Stimulated activated CD4-positive, alpha-beta T cell treated with anti-CD3 and anti-CD28 coated beads, Interleukin-15, amount 100 ng/mL, for 1 hour (primary cell): ENCODE results near the gene MUC7.
"Not testable (repeated sequence)": the region's sequence is repeated elsewhere in the genome, so short reads cannot be mapped to it uniquely, and the experiment has no call there.

Experiments used
- DNase-seq, 2 donors: peaks; one replicate each; pipeline ENCODE4 v3.0.0-alpha.2; 2020; ENCODE audit warnings: low read depth in 1 of 2, low spot score in 1 of 2

MUC7 gene

DNA sequence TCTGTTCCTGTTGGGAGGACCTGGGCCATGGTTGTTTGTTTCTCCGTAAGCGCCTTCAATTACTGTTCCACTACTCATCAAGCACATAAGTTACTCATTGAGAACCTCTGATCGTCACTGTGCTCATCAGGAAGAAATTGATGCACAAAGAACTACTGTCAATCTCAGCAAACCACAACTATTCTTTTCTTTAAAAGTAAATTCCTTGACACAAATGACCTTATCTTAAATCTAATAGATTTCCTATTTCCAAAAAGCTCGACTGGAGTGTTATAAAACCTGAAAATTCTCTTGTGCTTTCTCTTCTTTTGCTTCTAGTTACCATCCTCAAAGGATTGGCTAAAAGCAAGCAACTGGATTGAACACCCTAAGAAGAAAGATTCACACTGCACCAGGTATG, at the start of gene MUC7:
Gene MUC7 (plus strand): TSS at position 301 of the 400 bp plus-strand sequence. CDS start 1,825 bp downstream, outside the sequence.
- no peak for DNase-seq

GRCh38 chr4:70425306-70425705, 46.7 kb upstream of the MUC7 start:
- no peak for DNase-seq

DNA sequence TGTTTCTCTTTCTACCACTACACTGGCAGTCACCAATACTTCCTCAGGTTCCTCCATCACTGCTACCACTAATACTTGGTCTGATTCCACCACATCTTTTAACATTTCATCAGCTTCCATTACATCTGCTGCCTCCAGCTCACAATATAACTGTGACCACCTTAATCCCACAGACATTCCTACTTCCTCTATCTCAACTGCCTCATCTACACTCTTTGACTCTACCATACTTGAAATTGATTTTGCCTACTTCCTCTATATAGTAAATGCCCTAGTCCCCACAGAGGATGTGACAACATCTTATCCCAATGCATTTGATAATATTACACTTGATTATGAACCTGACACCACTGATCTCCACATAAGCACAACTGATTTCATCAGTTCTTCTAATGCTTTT, 45.2 kb upstream of the MUC7 start:
- DNase-seq: no peak

DNA sequence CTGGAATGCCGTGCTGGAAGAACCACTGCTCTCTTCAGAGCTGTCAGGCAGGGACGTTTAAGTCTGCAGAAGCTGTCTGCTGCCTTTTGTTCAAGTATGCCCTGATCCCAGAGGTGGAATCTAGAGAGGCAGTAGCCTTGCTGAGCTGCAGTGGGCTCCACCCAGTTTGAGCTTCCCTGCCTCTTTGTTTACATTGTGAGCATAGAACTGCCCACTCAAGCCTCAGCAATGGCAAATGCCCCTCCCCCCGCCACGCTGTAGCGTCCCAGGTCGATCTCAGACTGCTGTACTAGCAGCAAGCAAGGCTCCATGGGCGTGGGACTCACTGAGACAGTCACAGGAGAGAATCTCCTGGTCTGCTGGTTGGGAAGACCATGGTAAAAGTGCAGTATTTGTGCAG, 34.8 kb upstream of the MUC7 start:
- DNase-seq: no peak

- no peak for DNase-seq
These were observed 29.5 kb upstream of the MUC7 start for GRCh38 chr4:70442474-70442873.

DNA sequence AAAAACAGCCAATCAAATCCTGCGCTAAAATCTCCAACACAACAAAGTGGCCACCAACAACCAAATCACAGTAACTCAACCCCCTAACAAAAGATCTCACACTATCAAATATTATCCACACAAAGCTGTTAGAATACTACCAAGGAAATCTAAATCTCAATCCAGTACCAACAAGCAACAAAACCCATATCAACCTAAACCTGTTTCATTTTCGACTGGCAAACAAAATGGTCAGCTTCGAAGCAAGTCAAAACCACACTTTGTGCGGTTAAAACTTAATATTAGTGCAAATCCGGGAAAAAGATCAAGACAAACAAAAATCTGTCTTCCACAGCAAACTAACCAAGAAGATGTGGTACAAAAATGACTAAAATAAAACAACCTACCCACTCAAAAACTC, 28.7 kb upstream of the MUC7 start:
- DNase-seq: no peak

DNA sequence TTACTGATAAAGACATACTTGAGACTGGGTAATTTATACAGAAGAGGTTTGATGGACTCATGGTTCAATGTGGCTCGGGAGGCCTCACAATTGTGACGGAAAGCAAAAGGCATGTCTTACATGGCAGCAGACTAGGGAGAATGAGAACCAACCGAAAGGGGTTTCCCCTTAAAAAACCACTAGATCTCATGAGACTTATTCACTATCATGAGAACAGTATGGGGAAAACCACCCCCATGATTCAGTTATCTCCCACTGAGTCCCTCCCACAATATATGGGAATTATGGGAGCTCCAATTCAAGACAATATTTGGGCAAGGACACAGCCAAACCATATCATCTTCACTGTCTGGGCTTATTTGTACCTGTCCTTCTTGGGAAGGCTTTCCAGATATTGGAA, 22.8 kb upstream of the MUC7 start:
- DNase-seq: no peak

GRCh38 chr4:70452946-70453345, 19.1 kb upstream of the MUC7 start:
- DNase-seq: no peak

- no peak for DNase-seq
These were observed 8.7 kb upstream of the MUC7 start for GRCh38 chr4:70463335-70463734.

DNA sequence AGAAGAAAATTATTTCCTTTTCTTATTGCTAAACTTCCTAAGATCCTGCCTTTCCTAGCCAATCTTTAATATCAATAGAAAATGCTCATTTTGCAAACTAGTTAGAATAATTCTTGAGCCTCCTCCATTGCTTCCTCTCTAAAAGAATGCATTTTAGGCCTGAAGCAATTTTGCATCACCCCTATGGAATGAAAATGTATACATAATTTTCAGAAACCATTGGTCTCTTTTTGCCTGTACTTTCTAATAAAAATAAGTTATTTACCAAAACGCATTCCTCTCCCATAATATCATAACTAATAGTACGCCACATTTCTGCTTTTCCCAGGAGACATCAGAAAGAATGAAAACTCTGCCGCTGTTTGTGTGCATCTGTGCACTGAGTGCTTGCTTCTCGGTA, 1.7 kb downstream of the MUC7 start:
- no peak for DNase-seq

DNA sequence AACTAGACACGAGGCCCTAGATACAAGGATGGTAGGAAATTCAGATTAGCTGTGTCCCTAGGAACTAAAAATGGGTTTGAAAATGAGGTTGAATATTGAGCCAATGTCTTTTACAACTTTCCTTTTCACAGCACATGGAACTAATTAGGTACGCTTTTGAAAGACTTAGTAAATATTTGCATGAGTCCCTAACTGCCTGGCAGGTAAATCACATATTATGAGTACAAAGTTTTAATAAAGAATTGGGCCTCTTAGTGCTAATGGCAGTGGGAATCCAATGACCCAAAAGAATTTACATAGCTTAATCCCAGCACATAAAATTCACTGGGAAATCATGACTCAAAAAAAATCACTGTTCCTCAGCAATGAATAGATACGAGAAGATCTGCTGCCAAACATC, 16.8 kb downstream of the MUC7 start:
- no peak for DNase-seq

GRCh38 chr4:70496231-70496630, 24.2 kb downstream of the MUC7 start:
- no peak for DNase-seq

GRCh38 chr4:70501838-70502237, 29.8 kb downstream of the MUC7 start:
- DNase-seq: not testable (repeated sequence)

DNA sequence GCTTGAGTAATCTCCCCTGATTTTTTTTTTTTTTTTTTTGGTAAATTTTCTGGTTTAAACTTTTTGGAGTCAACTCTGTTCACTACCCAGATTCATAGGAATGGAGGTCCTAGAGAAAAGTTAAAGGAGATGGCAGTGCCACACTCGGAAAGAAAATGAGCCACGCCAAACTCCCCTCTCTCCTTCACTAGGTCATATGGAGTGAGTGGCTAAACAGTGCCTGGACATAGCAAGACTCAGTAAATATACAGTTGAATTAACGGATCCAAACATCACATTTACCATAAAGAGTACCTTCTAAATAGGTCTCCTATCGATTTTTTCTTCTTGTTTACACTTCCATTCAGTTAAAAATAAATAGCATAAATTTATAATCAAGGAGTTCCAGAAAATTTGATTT, 32.7 kb downstream of the MUC7 start:
- DNase-seq: no peak

- peak in 1 of 2 donors; percentile 16 for DNase-seq
These were observed 33.3 kb downstream of the MUC7 start for GRCh38 chr4:70505151-70505748.

DNA sequence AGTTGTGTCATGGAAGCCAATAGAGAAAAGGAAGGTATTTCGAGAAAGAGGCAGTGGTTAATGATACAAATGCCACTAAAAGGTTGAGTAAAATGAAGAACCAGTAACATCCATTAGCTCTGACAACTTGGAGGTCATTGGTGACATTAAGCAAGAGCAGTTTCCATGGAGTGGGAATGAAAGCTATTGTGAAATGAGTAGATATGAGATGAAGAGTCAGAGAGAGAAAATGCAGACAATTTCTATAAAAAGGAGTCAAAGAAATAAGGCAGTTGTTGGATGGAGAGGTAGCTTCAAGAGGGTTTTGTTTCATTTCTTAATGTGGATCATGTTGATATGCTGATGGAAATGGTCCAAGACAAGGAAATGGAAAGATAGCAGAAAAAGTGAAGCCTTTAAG, 36.8 kb downstream of the MUC7 start:
- no peak for DNase-seq

DNA sequence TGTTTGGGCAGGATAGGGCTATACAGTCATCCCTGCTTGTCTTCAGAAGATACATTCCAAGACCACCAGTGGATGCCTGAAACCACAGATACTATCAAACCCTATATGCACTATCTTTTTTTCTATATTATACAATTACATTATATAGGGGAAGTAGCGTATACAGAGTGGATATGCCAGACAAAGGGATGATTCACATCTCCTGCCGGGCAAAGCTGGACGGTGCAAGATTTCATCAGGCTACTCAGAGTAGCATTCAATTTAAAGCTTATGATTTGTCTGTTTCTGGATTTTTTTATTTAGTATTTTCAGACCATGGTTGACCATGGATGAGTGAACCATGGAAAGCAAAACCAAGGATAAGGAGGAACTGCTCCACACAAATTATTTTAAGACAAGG, 39.4 kb downstream of the MUC7 start:
- DNase-seq: no peak

- DNase-seq: no peak
These were observed 43.6 kb downstream of the MUC7 start for GRCh38 chr4:70515367-70516250.

DNA sequence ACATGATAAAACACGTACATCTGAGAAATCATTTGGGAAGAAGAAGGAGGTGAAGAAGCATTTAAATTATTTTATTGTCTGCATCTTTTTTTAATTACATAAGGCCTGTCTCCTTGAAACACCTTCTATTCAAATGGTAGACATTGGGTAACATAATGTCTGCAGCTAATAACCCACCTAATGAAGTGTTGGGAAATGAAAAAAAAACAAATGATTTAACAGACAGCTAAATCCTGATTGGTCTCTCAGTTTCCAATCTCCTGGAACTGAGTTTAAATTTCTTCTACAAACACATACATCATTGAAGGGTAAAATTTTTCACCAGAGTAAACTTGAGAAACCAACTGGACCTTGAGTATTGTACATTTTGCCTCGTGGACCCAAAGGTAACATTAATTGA, 46.3 kb downstream of the MUC7 start, which contains the start of gene AMTN:
Gene AMTN (plus strand): TSS at position 301 of the 400 bp plus-strand sequence. CDS start 209 bp downstream, outside the sequence.
- DNase-seq: no peak

DNA sequence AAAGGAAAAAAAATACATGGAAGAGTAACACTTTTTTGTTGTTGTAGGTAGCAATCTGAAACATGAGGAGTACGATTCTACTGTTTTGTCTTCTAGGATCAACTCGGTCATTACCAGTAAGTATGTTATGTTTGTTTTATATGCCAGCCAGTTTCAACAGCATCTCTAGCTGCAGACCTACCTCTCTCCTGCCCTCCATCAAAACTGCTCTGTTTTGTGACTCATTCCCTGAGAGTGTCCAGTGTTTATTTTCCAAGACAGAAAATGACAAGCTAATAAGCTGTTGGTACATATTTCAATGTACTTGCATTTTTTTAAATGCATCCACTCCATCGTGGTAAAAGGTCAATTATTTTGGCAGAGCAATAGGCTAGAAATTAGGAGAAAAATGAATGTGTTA, 46.7 kb downstream of the MUC7 start:
- no peak for DNase-seq

DNA sequence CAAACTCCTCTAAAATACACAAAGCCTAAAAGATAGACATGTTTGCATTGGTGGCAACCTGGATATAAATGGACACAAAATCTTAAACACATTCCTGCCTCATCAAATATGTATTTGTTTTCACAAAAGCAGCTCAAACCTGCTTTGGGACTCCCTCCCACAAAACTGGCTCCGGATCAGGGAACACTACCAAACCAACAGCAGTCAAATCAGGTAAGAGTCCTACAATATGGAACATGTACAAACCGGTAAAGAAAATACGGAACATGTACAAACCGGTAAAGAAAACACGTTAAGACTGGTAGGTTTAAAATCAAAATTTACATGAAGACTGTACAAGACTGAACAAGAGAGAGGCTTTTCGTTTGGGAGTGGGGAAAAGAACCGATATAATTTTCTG, 50.6 kb downstream of the MUC7 start:
- no peak for DNase-seq

DNA sequence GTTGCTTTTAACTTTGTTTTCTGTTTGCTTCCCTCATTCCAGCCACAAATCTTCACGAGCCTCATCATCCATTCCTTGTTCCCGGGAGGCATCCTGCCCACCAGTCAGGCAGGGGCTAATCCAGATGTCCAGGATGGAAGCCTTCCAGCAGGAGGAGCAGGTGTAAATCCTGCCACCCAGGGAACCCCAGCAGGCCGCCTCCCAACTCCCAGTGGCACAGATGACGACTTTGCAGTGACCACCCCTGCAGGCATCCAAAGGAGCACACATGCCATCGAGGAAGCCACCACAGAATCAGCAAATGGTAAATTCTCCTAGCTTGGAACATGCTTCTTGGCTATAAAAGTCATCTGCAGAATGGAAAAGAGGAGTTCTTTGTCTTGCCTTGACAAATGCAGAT, 59.0 kb downstream of the MUC7 start:
- no peak for DNase-seq

- no peak for DNase-seq
These were observed 60.0 kb downstream of the MUC7 start for GRCh38 chr4:70531981-70532380.
